Activated naive CD8-positive, alpha-beta T cell treated with anti-CD3 and anti-CD28 coated beads, Interleukin-2, amount 50 U/mL, for 24 hours (primary cell): Measurements from ENCODE around the gene C10orf143.
"Not testable (repeated sequence)": the region's sequence is repeated elsewhere in the genome, so short reads cannot be mapped to it uniquely, and the experiment has no call there.

ENCODE experiments used
- ATAC-seq: fragments of 150-1000 bp; cut with Tn5 transposase; one replicate; pipeline ENCODE4 v1.10.0; 2021
- DNase-seq: peaks from one replicate; pipeline ENCODE4 v3.0.0; 2021
- H3K27ac Mint-ChIP-seq: one replicate; pipeline ENCODE4 v1.8.0; 2021; ENCODE audit warnings: mild to moderate bottlenecking, mixed read lengths
- H3K27me3 Mint-ChIP-seq: one replicate; pipeline ENCODE4 v1.8.0; 2021; ENCODE audit warnings: mixed read lengths
- H3K36me3 Mint-ChIP-seq: one replicate; pipeline ENCODE4 v1.8.0; 2021; ENCODE audit warnings: low read depth, mixed read lengths
- H3K4me1 Mint-ChIP-seq: one replicate; pipeline ENCODE4 v1.8.0; 2021; ENCODE audit warnings: mixed read lengths
- H3K4me3 Mint-ChIP-seq: one replicate; pipeline ENCODE4 v1.8.0; 2021; ENCODE audit warnings: mild to moderate bottlenecking, moderate library complexity, mixed read lengths
- H3K9me3 Mint-ChIP-seq: one replicate; pipeline ENCODE4 v1.8.0; 2021; ENCODE audit warnings: mixed read lengths

The C10orf143 gene

GRCh38 chr10:130128062-130128781 is 17.6 kb upstream of the C10orf143 start:
- DNase-seq (no peak), ATAC-seq (no peak)
- Mint-ChIP-seq H3K27me3 (peaks cover 54% of the 10 kb centered on the region), H3K27ac (no peak overlapping the region), H3K9me3 (no peaks in the 10 kb centered on the region), H3K4me3 (no peak overlapping the region), H3K4me1 (peaks cover 6% of the 10 kb centered on the region), H3K36me3 (no peaks in the 10 kb centered on the region)

- Mint-ChIP-seq H3K9me3 (no peaks in the 10 kb centered on the region), H3K4me1 (peaks cover 6% of the 10 kb centered on the region), H3K27me3 (peaks cover 54% of the 10 kb centered on the region), H3K4me3 (no peak overlapping the region), H3K36me3 (no peaks in the 10 kb centered on the region), H3K27ac (no peak overlapping the region)
- peak; percentile 53 for DNase-seq
- peak; percentile 86 for ATAC-seq
Measured at GRCh38 chr10:130127364-130128061, 16.9 kb upstream of the C10orf143 start.

GRCh38 chr10:130121486-130122079 is 11.0 kb upstream of the C10orf143 start:
- DNase-seq (no peak), ATAC-seq (no peak)
- H3K9me3 Mint-ChIP-seq: peaks cover 10% of the 10 kb centered on the region
- H3K27ac Mint-ChIP-seq: no peak overlapping the region
- H3K27me3 Mint-ChIP-seq: peaks cover 14% of the 10 kb centered on the region
- H3K4me3 Mint-ChIP-seq: no peak overlapping the region
- no peaks in the 10 kb centered on the region for H3K36me3 Mint-ChIP-seq
- H3K4me1 Mint-ChIP-seq: no peaks in the 10 kb centered on the region

GRCh38 chr10:130117535-130117934 is 6.9 kb upstream of the C10orf143 start:
- H3K9me3 Mint-ChIP-seq: peaks cover 14% of the 10 kb centered on the region
- H3K4me1 Mint-ChIP-seq, ATAC-seq, H3K36me3 Mint-ChIP-seq, H3K27me3 Mint-ChIP-seq, DNase-seq, H3K27ac Mint-ChIP-seq, H3K4me3 Mint-ChIP-seq: not testable (repeated sequence)

- DNase-seq, H3K4me1 Mint-ChIP-seq, H3K4me3 Mint-ChIP-seq, H3K27me3 Mint-ChIP-seq, H3K27ac Mint-ChIP-seq, ATAC-seq, H3K36me3 Mint-ChIP-seq: not testable (repeated sequence)
- H3K9me3 Mint-ChIP-seq: peaks cover 14% of the 10 kb centered on the region
Measured at GRCh38 chr10:130116942-130117341, 6.3 kb upstream of the C10orf143 start.

- H3K27ac Mint-ChIP-seq: no peak overlapping the region
- no peak for ATAC-seq
- DNase-seq: no peak
- peaks cover 10% of the 10 kb centered on the region for H3K36me3 Mint-ChIP-seq
- no peak overlapping the region for H3K4me3 Mint-ChIP-seq
- peaks cover 12% of the 10 kb centered on the region for H3K9me3 Mint-ChIP-seq
- H3K27me3 Mint-ChIP-seq: no peaks in the 10 kb centered on the region
- H3K4me1 Mint-ChIP-seq: peaks cover 31% of the 10 kb centered on the region
Measured at GRCh38 chr10:130112821-130113220, 2.2 kb upstream of the C10orf143 start.

GRCh38 chr10:130111852-130112180 is 1.2 kb upstream of the C10orf143 start:
- no peaks in the 10 kb centered on the region for H3K27me3 Mint-ChIP-seq
- H3K4me3 Mint-ChIP-seq: peak overlapping the region; percentile 92
- H3K36me3 Mint-ChIP-seq: peaks cover 10% of the 10 kb centered on the region
- peaks cover 4% of the 10 kb centered on the region for H3K9me3 Mint-ChIP-seq
- DNase-seq (no peak), ATAC-seq (no peak)
- H3K4me1 Mint-ChIP-seq: peaks cover 41% of the 10 kb centered on the region
- H3K27ac Mint-ChIP-seq: peak overlapping the region; percentile 96

GRCh38 chr10:130111113-130111851 is 652 bp upstream of the C10orf143 start:
- H3K4me3 Mint-ChIP-seq: peak overlapping the region; percentile 92
- H3K36me3 Mint-ChIP-seq: peaks cover 11% of the 10 kb centered on the region
- peaks cover 3% of the 10 kb centered on the region for H3K9me3 Mint-ChIP-seq
- H3K27me3 Mint-ChIP-seq: no peaks in the 10 kb centered on the region
- DNase-seq: peak; percentile 92
- ATAC-seq: peak; percentile 85
- peaks cover 46% of the 10 kb centered on the region for H3K4me1 Mint-ChIP-seq
- peak overlapping the region; percentile 96 for H3K27ac Mint-ChIP-seq

- H3K27me3 Mint-ChIP-seq: no peaks in the 10 kb centered on the region
- peaks cover 50% of the 10 kb centered on the region for H3K4me1 Mint-ChIP-seq
- ATAC-seq (no peak), DNase-seq (peak; percentile 72)
- peak overlapping the region; percentile 92 for H3K4me3 Mint-ChIP-seq
- H3K36me3 Mint-ChIP-seq: peaks cover 12% of the 10 kb centered on the region
- no peaks in the 10 kb centered on the region for H3K9me3 Mint-ChIP-seq
- H3K27ac Mint-ChIP-seq: peak overlapping the region; percentile 96
Measured at GRCh38 chr10:130109796-130110245, 809 bp downstream of the C10orf143 start.

- Mint-ChIP-seq H3K4me3 (peak overlapping the region; percentile 92), H3K4me1 (peaks cover 50% of the 10 kb centered on the region), H3K9me3 (no peaks in the 10 kb centered on the region), H3K27ac (peak overlapping the region; percentile 78), H3K27me3 (no peaks in the 10 kb centered on the region), H3K36me3 (peaks cover 11% of the 10 kb centered on the region)
- DNase-seq (peak; percentile 7), ATAC-seq (no peak)
Measured at GRCh38 chr10:130108934-130109604, 1.6 kb downstream of the C10orf143 start.

GRCh38 chr10:130108146-130108545 is 2.5 kb downstream of the C10orf143 start:
- Mint-ChIP-seq H3K4me1 (peaks cover 49% of the 10 kb centered on the region), H3K4me3 (peak overlapping the region; percentile 67), H3K27ac (peak overlapping the region; percentile 89), H3K36me3 (peaks cover 14% of the 10 kb centered on the region)
- H3K27me3 Mint-ChIP-seq, ATAC-seq, H3K9me3 Mint-ChIP-seq: not testable (repeated sequence)
- peak; percentile 12 for DNase-seq

GRCh38 chr10:130105724-130106123 is 4.9 kb downstream of the C10orf143 start:
- ATAC-seq: no peak
- no peak for DNase-seq
- Mint-ChIP-seq H3K27me3 (no peaks in the 10 kb centered on the region), H3K4me1 (peaks cover 37% of the 10 kb centered on the region), H3K36me3 (peaks cover 12% of the 10 kb centered on the region), H3K27ac (no peak overlapping the region), H3K4me3 (no peak overlapping the region), H3K9me3 (no peaks in the 10 kb centered on the region)

GRCh38 chr10:130099344-130099743 is 11.3 kb downstream of the C10orf143 start:
- DNase-seq: no peak
- H3K9me3 Mint-ChIP-seq: peaks cover 4% of the 10 kb centered on the region
- H3K36me3 Mint-ChIP-seq: peaks cover 22% of the 10 kb centered on the region
- H3K4me1 Mint-ChIP-seq: no peaks in the 10 kb centered on the region
- no peak overlapping the region for H3K27ac Mint-ChIP-seq
- ATAC-seq: no peak
- H3K4me3 Mint-ChIP-seq: no peak overlapping the region
- no peaks in the 10 kb centered on the region for H3K27me3 Mint-ChIP-seq

- H3K36me3 Mint-ChIP-seq: peaks cover 50% of the 10 kb centered on the region
- not testable (repeated sequence) for DNase-seq, H3K4me3 Mint-ChIP-seq, H3K27ac Mint-ChIP-seq, H3K27me3 Mint-ChIP-seq, ATAC-seq
- H3K4me1 Mint-ChIP-seq: peaks cover 13% of the 10 kb centered on the region
- peaks cover 22% of the 10 kb centered on the region for H3K9me3 Mint-ChIP-seq
Measured at GRCh38 chr10:130090565-130090964, 20.1 kb downstream of the C10orf143 start.
